SK-N-SH treated with all-trans-retinoic acid at 6 μM for 48 hours (cell line): Measurements from ENCODE around the gene FOXE3.

Source experiments
- ARNTL ChIP-seq: fragments of 450-650 bp; formaldehyde crosslinking; IDR thresholded peaks from 2 replicates; pipeline ENCODE4 v1.5.0; 2020; ENCODE audit warnings: low read depth, mild to moderate bottlenecking, moderate library complexity, borderline replicate concordance
- PPARA ChIP-seq: fragments of 250-450 bp; sonication (Bioruptor Pico); IDR thresholded peaks from 2 replicates; pipeline ENCODE4 v1.5.0; 2020; ENCODE audit warnings: mild to moderate bottlenecking, borderline replicate concordance
- ZC3H10 ChIP-seq: fragments of 250-450 bp; sonication (Bioruptor Pico); IDR thresholded peaks from 2 replicates; pipeline ENCODE4 v1.5.1; 2021; ENCODE audit warnings: mild to moderate bottlenecking, moderate library complexity
- ZNF70 ChIP-seq: fragments of 450-650 bp; formaldehyde crosslinking; IDR thresholded peaks from 2 replicates; pipeline ENCODE4 v1.5.0; 2020; ENCODE audit warnings: mild to moderate bottlenecking, moderate library complexity
- ZNF8 ChIP-seq: fragments of 450-650 bp; formaldehyde crosslinking; IDR thresholded peaks from 2 replicates; pipeline ENCODE4 v1.5.0; 2020; ENCODE audit warnings: mild to moderate bottlenecking, moderate library complexity

GRCh38 chr1:47396671-47397196 is 19.4 kb upstream of the FOXE3 start:
- TF ChIP-seq PPARA (no peak), ARNTL (CRISPR knock-in tag) (no peak), ZNF70 (CRISPR knock-in tag) (no peak), ZNF8 (CRISPR knock-in tag) (no peak), ZC3H10 (no peak)
